DMS79 treated with DMSO at 0.1 percent for 48 hours (cell line): ENCODE data around the gene UBE2R2.
"Not testable (repeated sequence)": the region's sequence is repeated elsewhere in the genome, so short reads cannot be mapped to it uniquely, and the experiment has no call there.

Experiments used
- DNase-seq: peaks from one replicate; lab custom pipeline; 2025; lab: John Stamatoyannopoulos, UW

The UBE2R2 gene

GRCh38 chr9:33799928-33800704 lies 16.8 kb upstream of the UBE2R2 start:
- DNase-seq: no peak

- no peak for DNase-seq
Measured at GRCh38 chr9:33800886-33801285, 16.1 kb upstream of the UBE2R2 start.

- DNase-seq: not testable (repeated sequence)
Measured at GRCh38 chr9:33801943-33802500, 14.9 kb upstream of the UBE2R2 start.

GRCh38 chr9:33804196-33804595 lies 12.8 kb upstream of the UBE2R2 start:
- not testable (repeated sequence) for DNase-seq

- peak; percentile 30 for DNase-seq
Measured at GRCh38 chr9:33807156-33807555, 9.8 kb upstream of the UBE2R2 start.

- not testable (repeated sequence) for DNase-seq
Measured at GRCh38 chr9:33808979-33809322, 8.0 kb upstream of the UBE2R2 start.

- DNase-seq: no peak
Measured at GRCh38 chr9:33809506-33809905, 7.5 kb upstream of the UBE2R2 start.

GRCh38 chr9:33813712-33814641 lies 3.0 kb upstream of the UBE2R2 start:
- DNase-seq: peak; percentile 28

- no peak for DNase-seq
Measured at GRCh38 chr9:33815781-33816180, 1.2 kb upstream of the UBE2R2 start.

- DNase-seq: peak; percentile 24
Measured at GRCh38 chr9:33817327-33818166, 587 bp downstream of the UBE2R2 start.

GRCh38 chr9:33818167-33818846 lies 1.3 kb downstream of the UBE2R2 start:
- peak; percentile 32 for DNase-seq

GRCh38 chr9:33818847-33819500 lies 2.0 kb downstream of the UBE2R2 start:
- peak; percentile 32 for DNase-seq

- DNase-seq: no peak
Measured at GRCh38 chr9:33820231-33820745, 3.3 kb downstream of the UBE2R2 start.

- no peak for DNase-seq
Measured at GRCh38 chr9:33823801-33824200, 6.8 kb downstream of the UBE2R2 start.

GRCh38 chr9:33827285-33827684 lies 10.3 kb downstream of the UBE2R2 start:
- not testable (repeated sequence) for DNase-seq

GRCh38 chr9:33829641-33830230 lies 12.8 kb downstream of the UBE2R2 start:
- not testable (repeated sequence) for DNase-seq

- DNase-seq: no peak
Measured at GRCh38 chr9:33835625-33836260, 18.8 kb downstream of the UBE2R2 start.

GRCh38 chr9:33836261-33836660 lies 19.3 kb downstream of the UBE2R2 start:
- not testable (repeated sequence) for DNase-seq

GRCh38 chr9:33837138-33837537 lies 20.2 kb downstream of the UBE2R2 start:
- DNase-seq: no peak
